TTC549 (cell line): Measurements from ENCODE around the gene COX7A2.

Experiments
- FAIRE-seq: peaks from 2 replicates; lab custom pipeline; 2012; peaks lifted over from hg19 to GRCh38; lab: Jason Lieb, UNC

The COX7A2 gene

GRCh38 chr6:75243333-75244062 lies at the start of gene COX7A2:
TSS of gene COX7A2 (minus strand) at chr6:75243801. CDS start at chr6:75243734, 67 bp downstream.
- peak; percentile 96 for FAIRE-seq

- FAIRE-seq = no peak
Measured at GRCh38 chr6:75292555-75292954, 49.0 kb upstream of the COX7A2 start.

- no peak for FAIRE-seq
Measured at GRCh38 chr6:75291744-75292143, 48.1 kb upstream of the COX7A2 start.

- FAIRE-seq = no peak
Measured at GRCh38 chr6:75291331-75291730, 47.7 kb upstream of the COX7A2 start.

GRCh38 chr6:75290136-75290945 lies 46.7 kb upstream of the COX7A2 start:
- FAIRE-seq = no peak

GRCh38 chr6:75288023-75288422 lies 44.4 kb upstream of the COX7A2 start:
- FAIRE-seq = no peak

GRCh38 chr6:75287424-75287823 lies 43.8 kb upstream of the COX7A2 start:
- no peak for FAIRE-seq

- no peak for FAIRE-seq
Measured at GRCh38 chr6:75286955-75287354, 43.4 kb upstream of the COX7A2 start.

- FAIRE-seq = no peak
Measured at GRCh38 chr6:75285283-75285639, 41.7 kb upstream of the COX7A2 start.

- peak; percentile 95 for FAIRE-seq
Measured at GRCh38 chr6:75284632-75285282, 41.2 kb upstream of the COX7A2 start, which contains the start of gene TMEM30A. TSS of gene TMEM30A (minus strand) at chr6:75284792. CDS start at chr6:75284638, 154 bp downstream.

GRCh38 chr6:75283907-75284631 lies 40.5 kb upstream of the COX7A2 start:
- FAIRE-seq = no peak

- FAIRE-seq = no peak
Measured at GRCh38 chr6:75282706-75283105, 39.1 kb upstream of the COX7A2 start.

GRCh38 chr6:75281653-75282052 lies 38.1 kb upstream of the COX7A2 start:
- FAIRE-seq = no peak

GRCh38 chr6:75280131-75280855 lies 36.7 kb upstream of the COX7A2 start:
- no peak for FAIRE-seq

- FAIRE-seq = no peak
Measured at GRCh38 chr6:75279418-75279817, 35.8 kb upstream of the COX7A2 start.

- FAIRE-seq = no peak
Measured at GRCh38 chr6:75278474-75279077, 35.0 kb upstream of the COX7A2 start.

- FAIRE-seq = no peak
Measured at GRCh38 chr6:75275067-75275466, 31.5 kb upstream of the COX7A2 start.

GRCh38 chr6:75273009-75273408 lies 29.4 kb upstream of the COX7A2 start:
- no peak for FAIRE-seq

GRCh38 chr6:75272145-75272840 lies 28.7 kb upstream of the COX7A2 start:
- FAIRE-seq = peak; percentile 93

- no peak for FAIRE-seq
Measured at GRCh38 chr6:75268988-75269354, 25.4 kb upstream of the COX7A2 start.
